A549 (cell line): ENCODE measurements around the gene GRIK4. TPM values are rescaled to one million over a fixed set of nuclear protein-coding genes. Genes with fewer than 3 reads are reported as not detected.

Experiments used
- ATAC-seq, 2 experiments: fragments of 200-7000 bp in 1 of 2; fragments of >200 bp in 1 of 2; cut with Nextera tagmentation in 1 of 2; cut with Tn5 transposase in 1 of 2; 3 replicates each; pipeline versions ENCODE4 v1.8.0 to v1.9.1; 2018 to 2020; ENCODE audit warnings: mild to moderate bottlenecking in 1 of 2, moderate library complexity in 1 of 2
- CTCF ChIA-PET: fragments of 300-600 bp; sonication (Branson Sonifier 250); formaldehyde crosslinking; extraction: SDS; loops from one replicate; lab custom pipeline; 2021; ENCODE audit warnings: antibody characterized with exemption, inconsistent platforms; lab: Yijun Ruan, JAX
- POLR2A ChIA-PET: fragments of 350-600 bp; formaldehyde crosslinking; extraction: SDS; loops from one replicate; lab custom pipeline; 2021; ENCODE audit warnings: antibody characterized with exemption, inconsistent platforms; lab: Yijun Ruan, JAX
- DNase-seq, 2 experiments: peaks; one replicate each; pipeline versions ENCODE4 v3.0.0 to v3.0.0-alpha.2; 2011 to 2016; ENCODE audit warnings: low read depth in 1 of 2, low spot score in 1 of 2
- FAIRE-seq: peaks from 2 replicates; lab custom pipeline; 2011; peaks lifted over from hg19 to GRCh38; lab: Jason Lieb, UNC
- H3K27ac ChIP-seq, 2 experiments: fragments of >200 bp; sonication (Bioruptor Twin); formaldehyde crosslinking; 3 replicates each; pipeline ENCODE4 v1.5.1; 2016 to 2017
- H3K4me1 ChIP-seq: fragments of >200 bp; sonication (Bioruptor Twin); formaldehyde crosslinking; 3 replicates; pipeline ENCODE4 v1.6.1; 2016
- H3K4me2 ChIP-seq: fragments of >200 bp; sonication (Bioruptor Twin); formaldehyde crosslinking; 3 replicates; pipeline ENCODE4 v1.6.1; 2016
- H3K4me3 ChIP-seq: fragments of >200 bp; sonication (Bioruptor Twin); formaldehyde crosslinking; 3 replicates; pipeline ENCODE4 v1.5.1; 2016
- H3K9me3 ChIP-seq: fragments of >200 bp; sonication (Bioruptor Twin); formaldehyde crosslinking; 3 replicates; pipeline ENCODE4 v1.6.1; 2016
- CBX2 ChIP-seq: fragments of 200-600 bp; sonication (generic); IDR thresholded peaks from 2 replicates; pipeline ENCODE4 v1.6.1; 2016; ENCODE audit warnings: low read depth, mild to moderate bottlenecking, borderline replicate concordance
- CHD2 ChIP-seq: fragments of 150-350 bp; IDR thresholded peaks from 2 replicates; pipeline ENCODE4 v1.6.1; 2014; ENCODE audit warnings: low read length; ENCODE audit not compliant: partially characterized antibody
- CHD4 ChIP-seq: fragments of 200-600 bp; sonication (generic); IDR thresholded peaks from 2 replicates; pipeline ENCODE4 v1.6.1; 2016; ENCODE audit warnings: antibody characterized with exemption, mild to moderate bottlenecking, borderline replicate concordance
- FOSL2 ChIP-seq, 2 experiments: fragments of 450-650 bp in 1 of 2; fragments of >200 bp in 1 of 2; sonication (Bioruptor Twin) in 1 of 2; formaldehyde crosslinking; IDR thresholded peaks; 2 replicates each; pipeline versions ENCODE4 v1.5.0 to v1.6.1; 2016 to 2020; ENCODE audit warnings: mild to moderate bottlenecking in 1 of 2, moderate library complexity in 1 of 2
- FOXS1 ChIP-seq: fragments of 250-450 bp; sonication (Bioruptor Pico); IDR thresholded peaks from 2 replicates; pipeline ENCODE4 v1.5.0; 2020; ENCODE audit warnings: mild to moderate bottlenecking, moderate library complexity
- GATA3 ChIP-seq: IDR thresholded peaks from 2 replicates; pipeline ENCODE4 v1.6.1; 2012; ENCODE audit warnings: borderline replicate concordance
- HOXB13 ChIP-seq: fragments of 250-450 bp; sonication (Bioruptor Pico); IDR thresholded peaks from 2 replicates; pipeline ENCODE4 v1.5.0; 2020; ENCODE audit warnings: low read depth, mild to moderate bottlenecking, moderate library complexity
- JUN ChIP-seq, 2 experiments: fragments of >200 bp; sonication (Bioruptor Twin); formaldehyde crosslinking; IDR thresholded peaks; 2 replicates in 1 of 2; 3 replicates in 1 of 2; pipeline ENCODE4 v1.6.1; 2016 to 2017
- MYC ChIP-seq: IDR thresholded peaks from 2 replicates; pipeline ENCODE4 v1.6.1; 2012; ENCODE audit warnings: mild to moderate bottlenecking, inconsistent platforms, low read length, improper control_type of control experiment, borderline replicate concordance
- NFE2L2 ChIP-seq: fragments of 150-350 bp; conservative IDR thresholded peaks from 2 replicates; pipeline ENCODE4 v1.6.1; 2014; ENCODE audit warnings: low read length
- POLR2A ChIP-seq: IDR thresholded peaks from 2 replicates; pipeline ENCODE4 v1.6.1; 2012; ENCODE audit warnings: mild to moderate bottlenecking, low read length
- RARB ChIP-seq: fragments of 250-450 bp; sonication (Bioruptor Pico); IDR thresholded peaks from 2 replicates; pipeline ENCODE4 v1.8.0; 2021; ENCODE audit warnings: mild to moderate bottlenecking, moderate library complexity
- RFX5 ChIP-seq: fragments of 450-650 bp; IDR thresholded peaks from 2 replicates; pipeline ENCODE4 v1.7.1; 2014; ENCODE audit warnings: antibody characterized with exemption, mild to moderate bottlenecking, moderate library complexity
- TP53 ChIP-seq: fragments of 250-450 bp; sonication (Bioruptor Pico); IDR thresholded peaks from 2 replicates; pipeline ENCODE4 v1.5.0; 2021; ENCODE audit warnings: mild to moderate bottlenecking, moderate library complexity
- ZC3H11A ChIP-seq: fragments of 450-650 bp; IDR thresholded peaks from 2 replicates; pipeline ENCODE4 v1.6.1; 2014; ENCODE audit warnings: antibody characterized with exemption, mild to moderate bottlenecking
- WGBS: methylation state at CpG from one replicate; pipeline ENCODE4 v1.1.6; 2017; ENCODE audit errors: missing lambda C conversion rate; 5-methylcytosine and 5-hydroxymethylcytosine counted together
- polyA plus RNA-seq, 4 experiments: library from polyadenylated mRNA; depleted of rRNA in 3 of 4; stranded (reverse); fragments of >200 nt; fragmentation: RNase III in 1 of 4; extraction: RNeasy Plus Mini Kit Qiagen cat#74134 plus additional on column Dnase treatment in 1 of 4; gene quantifications; 2 replicates in 3 of 4; 3 replicates in 1 of 4; pipeline ENCODE4 v1.2.3, GENCODE V29; 2011 to 2017
- TF ChIP-seq, protein P1 (sequence below): fragments of >200 bp; sonication (Bioruptor Twin); formaldehyde crosslinking; IDR thresholded peaks from 2 replicates; pipeline ENCODE4 v1.6.1; 2016
- TF ChIP-seq, protein P2 (sequence below): fragments of >200 bp; sonication (Bioruptor Twin); formaldehyde crosslinking; IDR thresholded peaks from 3 replicates; pipeline ENCODE4 v1.5.1; 2016
- TF ChIP-seq, protein P3 (sequence below): IDR thresholded peaks from 2 replicates; pipeline ENCODE4 v1.6.1; 2012; ENCODE audit warnings: low read depth, borderline replicate concordance
- TF ChIP-seq, protein P4 (sequence below): fragments of 250-450 bp; sonication (Bioruptor Pico); IDR thresholded peaks from 2 replicates; pipeline ENCODE4 v1.5.0; 2020; ENCODE audit warnings: low read depth, mild to moderate bottlenecking, moderate library complexity

GRIK4 gene
- polyA plus RNA-seq, 2 of the 4 experiments (the other 2 are of a cell fraction), result 0.01 TPM; not detected in 1

DNA sequence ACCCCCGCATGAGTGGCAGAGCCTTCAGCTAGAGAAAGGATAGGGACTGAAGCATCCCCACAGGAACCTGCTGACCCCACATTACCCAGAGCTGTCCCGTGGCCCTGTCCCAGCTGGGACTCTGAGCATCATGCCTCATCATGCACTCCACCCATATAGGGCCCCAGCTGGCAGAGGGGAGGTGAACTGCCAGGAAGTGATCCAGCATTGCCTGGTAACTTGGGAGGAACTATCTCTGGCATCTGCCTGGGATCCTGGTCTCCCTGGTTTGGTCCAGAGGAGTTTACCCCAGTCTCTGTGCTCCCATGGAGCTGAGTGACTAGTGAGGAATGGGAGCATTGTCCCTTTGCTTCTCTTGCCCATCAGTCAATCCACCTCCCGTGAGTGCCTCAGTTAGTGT, 228.8 kb downstream of the GRIK4 start (continued):
- TF ChIP-seq, protein P1, sequence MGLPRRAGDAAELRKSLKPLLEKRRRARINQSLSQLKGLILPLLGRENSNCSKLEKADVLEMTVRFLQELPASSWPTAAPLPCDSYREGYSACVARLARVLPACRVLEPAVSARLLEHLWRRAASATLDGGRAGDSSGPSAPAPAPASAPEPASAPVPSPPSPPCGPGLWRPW, result no peak
- TF ChIP-seq FOSL2 (IDR thresholded peaks at IDR 0.05) (no peak), FOSL2 (CRISPR knock-in tag; IDR thresholded peaks at IDR 0.05) (no peak), HOXB13 (CRISPR knock-in tag) (no peak), FOXS1 (no peak), RFX5 (no peak)

DNA sequence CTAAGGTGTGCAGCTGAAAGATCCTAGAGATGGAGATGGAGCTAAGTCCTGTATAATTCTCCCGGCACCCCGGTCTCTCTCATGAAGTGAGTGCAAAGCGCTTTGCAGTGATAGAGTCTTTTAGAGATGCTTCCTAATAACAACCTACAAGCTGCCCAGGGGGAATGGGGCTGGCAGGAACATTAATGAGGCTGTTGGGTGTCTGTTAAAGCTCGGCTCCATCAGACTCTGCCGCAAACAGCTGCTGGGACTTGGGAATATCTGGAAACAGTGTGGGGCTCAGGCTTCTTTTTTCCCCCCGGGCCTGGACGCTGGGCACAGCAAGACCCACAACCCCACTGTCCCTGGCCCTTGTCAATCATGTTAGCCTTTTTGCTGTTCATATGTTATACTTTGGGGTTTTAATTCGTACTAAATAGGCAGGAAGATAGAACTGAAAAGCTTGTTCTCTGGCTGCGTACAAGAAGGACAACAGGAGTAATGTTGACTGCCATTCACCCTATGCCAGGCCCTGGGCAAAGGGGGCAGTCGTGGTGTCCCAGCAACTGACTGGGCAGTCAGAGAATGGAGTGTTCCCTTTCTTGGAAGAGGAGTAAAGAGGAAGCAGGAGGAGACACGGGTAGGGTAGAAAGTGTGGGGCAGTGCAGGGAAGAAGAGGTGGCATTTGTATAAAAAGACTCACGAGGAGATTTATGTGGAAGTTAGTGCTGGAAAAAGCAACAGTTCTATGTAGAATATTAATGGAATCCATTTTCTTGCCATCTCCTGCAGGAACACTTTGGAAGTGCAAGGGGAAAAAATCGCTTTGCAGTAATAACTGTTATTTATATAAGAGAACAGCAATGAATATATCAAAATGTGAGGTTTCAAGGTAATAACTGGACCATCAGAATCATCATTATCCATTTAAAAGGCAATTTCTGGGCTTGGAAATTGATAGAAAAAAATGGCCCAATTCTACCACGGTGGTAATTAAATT, 232.8 kb downstream of the GRIK4 start:
- no peaks in the 10 kb centered on the region for H3K9me3 ChIP-seq
- WGBS, result 31% methylated on average over 14 of the region's 14 CpGs
- FAIRE-seq (no peak), ATAC-seq (no peak), DNase-seq (no peak)
- H3K27ac ChIP-seq, result no peak overlapping the region
- no peak overlapping the region for H3K4me2 ChIP-seq
- no peaks in the 10 kb centered on the region for H3K4me1 ChIP-seq
- CTCF ChIA-PET, result no interaction called here
- H3K4me3 ChIP-seq, result no peak overlapping the region
- TF ChIP-seq, protein P2, sequence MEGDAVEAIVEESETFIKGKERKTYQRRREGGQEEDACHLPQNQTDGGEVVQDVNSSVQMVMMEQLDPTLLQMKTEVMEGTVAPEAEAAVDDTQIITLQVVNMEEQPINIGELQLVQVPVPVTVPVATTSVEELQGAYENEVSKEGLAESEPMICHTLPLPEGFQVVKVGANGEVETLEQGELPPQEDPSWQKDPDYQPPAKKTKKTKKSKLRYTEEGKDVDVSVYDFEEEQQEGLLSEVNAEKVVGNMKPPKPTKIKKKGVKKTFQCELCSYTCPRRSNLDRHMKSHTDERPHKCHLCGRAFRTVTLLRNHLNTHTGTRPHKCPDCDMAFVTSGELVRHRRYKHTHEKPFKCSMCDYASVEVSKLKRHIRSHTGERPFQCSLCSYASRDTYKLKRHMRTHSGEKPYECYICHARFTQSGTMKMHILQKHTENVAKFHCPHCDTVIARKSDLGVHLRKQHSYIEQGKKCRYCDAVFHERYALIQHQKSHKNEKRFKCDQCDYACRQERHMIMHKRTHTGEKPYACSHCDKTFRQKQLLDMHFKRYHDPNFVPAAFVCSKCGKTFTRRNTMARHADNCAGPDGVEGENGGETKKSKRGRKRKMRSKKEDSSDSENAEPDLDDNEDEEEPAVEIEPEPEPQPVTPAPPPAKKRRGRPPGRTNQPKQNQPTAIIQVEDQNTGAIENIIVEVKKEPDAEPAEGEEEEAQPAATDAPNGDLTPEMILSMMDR, result no peak
- TF ChIP-seq, protein P3, sequence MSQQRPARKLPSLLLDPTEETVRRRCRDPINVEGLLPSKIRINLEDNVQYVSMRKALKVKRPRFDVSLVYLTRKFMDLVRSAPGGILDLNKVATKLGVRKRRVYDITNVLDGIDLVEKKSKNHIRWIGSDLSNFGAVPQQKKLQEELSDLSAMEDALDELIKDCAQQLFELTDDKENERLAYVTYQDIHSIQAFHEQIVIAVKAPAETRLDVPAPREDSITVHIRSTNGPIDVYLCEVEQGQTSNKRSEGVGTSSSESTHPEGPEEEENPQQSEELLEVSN, result no peak
- TF ChIP-seq CHD4, result no peak
- no peak for TF ChIP-seq JUN (IDR thresholded peaks at IDR 0.05)
- TF ChIP-seq CBX2, result no peak
- no peak for TF ChIP-seq TP53 (CRISPR knock-in tag)
- TF ChIP-seq, protein P4, sequence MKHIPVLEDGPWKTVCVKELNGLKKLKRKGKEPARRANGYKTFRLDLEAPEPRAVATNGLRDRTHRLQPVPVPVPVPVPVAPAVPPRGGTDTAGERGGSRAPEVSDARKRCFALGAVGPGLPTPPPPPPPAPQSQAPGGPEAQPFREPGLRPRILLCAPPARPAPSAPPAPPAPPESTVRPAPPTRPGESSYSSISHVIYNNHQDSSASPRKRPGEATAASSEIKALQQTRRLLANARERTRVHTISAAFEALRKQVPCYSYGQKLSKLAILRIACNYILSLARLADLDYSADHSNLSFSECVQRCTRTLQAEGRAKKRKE (CRISPR knock-in tag), result no peak
- no peak for TF ChIP-seq ZC3H11A
- no peak for TF ChIP-seq GATA3
- POLR2A ChIA-PET, result no interaction called here

DNA sequence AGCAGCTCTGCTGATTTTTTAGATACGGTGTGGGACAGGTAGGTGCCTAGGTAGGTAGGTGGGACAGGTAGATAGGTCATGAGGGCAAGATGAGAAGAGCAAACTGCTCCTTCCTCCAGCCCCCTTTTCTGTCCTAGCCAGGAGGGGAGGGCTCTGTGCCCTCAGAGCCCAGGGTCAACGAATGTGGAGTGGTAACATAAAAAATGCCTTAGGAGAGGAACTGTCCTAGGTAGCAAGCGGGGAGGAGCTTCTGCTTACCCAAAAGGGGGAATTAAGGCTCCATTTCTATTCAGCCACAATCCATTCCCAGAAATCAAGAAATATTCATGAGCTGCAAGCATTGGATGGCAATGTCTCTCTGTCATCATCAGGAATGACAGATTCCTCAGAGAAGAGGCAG, 234.8 kb downstream of the GRIK4 start:
- Histone ChIP-seq H3K4me2 (no peak overlapping the region), H3K27ac (no peak overlapping the region), H3K9me3 (no peaks in the 10 kb centered on the region), H3K4me3 (no peak overlapping the region)
- 6% methylated on average over 3 of the region's 3 CpGs for WGBS
- FAIRE-seq (no peak), ATAC-seq (no peak)
- ChIA-PET CTCF (no interaction called here), POLR2A (no interaction called here)
- no peak for TF ChIP-seq CHD2
- no peak for TF ChIP-seq RARB (CRISPR knock-in tag)
- TF ChIP-seq MYC, result no peak
- TF ChIP-seq POLR2A, result no peak
- TF ChIP-seq, protein P4 (CRISPR knock-in tag), result no peak
- no peak for TF ChIP-seq GATA3
- no peak for TF ChIP-seq NFE2L2
- TF ChIP-seq, all 56 proteins: peak for 0
- no peak for DNase-seq
- no peaks in the 10 kb centered on the region for H3K4me1 ChIP-seq
